NCI-H2029 (cell line): ENCODE results near the gene OR6V1.

ENCODE experiments used
- DNase-seq: peaks from one replicate; lab custom pipeline; 2025; lab: John Stamatoyannopoulos, UW

OR6V1 gene, protein sequence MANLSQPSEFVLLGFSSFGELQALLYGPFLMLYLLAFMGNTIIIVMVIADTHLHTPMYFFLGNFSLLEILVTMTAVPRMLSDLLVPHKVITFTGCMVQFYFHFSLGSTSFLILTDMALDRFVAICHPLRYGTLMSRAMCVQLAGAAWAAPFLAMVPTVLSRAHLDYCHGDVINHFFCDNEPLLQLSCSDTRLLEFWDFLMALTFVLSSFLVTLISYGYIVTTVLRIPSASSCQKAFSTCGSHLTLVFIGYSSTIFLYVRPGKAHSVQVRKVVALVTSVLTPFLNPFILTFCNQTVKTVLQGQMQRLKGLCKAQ

DNA sequence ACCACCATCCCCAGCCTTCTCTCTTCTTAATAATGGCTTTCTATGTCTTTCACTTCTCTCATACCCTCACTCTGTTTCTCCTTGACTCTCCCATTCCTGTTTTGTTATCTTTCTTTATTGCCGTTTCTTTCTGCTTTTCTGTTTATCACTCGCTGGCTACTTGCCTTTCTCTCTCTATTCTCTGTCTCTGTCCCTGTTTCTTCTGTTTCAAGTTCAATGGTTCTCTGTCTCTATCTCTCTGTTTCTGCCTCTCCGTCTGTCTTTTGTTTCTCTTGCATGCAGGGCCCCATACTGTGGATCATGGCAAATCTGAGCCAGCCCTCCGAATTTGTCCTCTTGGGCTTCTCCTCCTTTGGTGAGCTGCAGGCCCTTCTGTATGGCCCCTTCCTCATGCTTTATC, at the start of gene OR6V1:
Gene OR6V1, plus strand, starts transcription at position 301 of the 400 bp plus-strand sequence. Its CDS starts 0 bp downstream, at position 301.
- DNase-seq: no peak

GRCh38 chr7:143002898-143003297, 49.2 kb upstream of the OR6V1 start:
- no peak for DNase-seq

DNA sequence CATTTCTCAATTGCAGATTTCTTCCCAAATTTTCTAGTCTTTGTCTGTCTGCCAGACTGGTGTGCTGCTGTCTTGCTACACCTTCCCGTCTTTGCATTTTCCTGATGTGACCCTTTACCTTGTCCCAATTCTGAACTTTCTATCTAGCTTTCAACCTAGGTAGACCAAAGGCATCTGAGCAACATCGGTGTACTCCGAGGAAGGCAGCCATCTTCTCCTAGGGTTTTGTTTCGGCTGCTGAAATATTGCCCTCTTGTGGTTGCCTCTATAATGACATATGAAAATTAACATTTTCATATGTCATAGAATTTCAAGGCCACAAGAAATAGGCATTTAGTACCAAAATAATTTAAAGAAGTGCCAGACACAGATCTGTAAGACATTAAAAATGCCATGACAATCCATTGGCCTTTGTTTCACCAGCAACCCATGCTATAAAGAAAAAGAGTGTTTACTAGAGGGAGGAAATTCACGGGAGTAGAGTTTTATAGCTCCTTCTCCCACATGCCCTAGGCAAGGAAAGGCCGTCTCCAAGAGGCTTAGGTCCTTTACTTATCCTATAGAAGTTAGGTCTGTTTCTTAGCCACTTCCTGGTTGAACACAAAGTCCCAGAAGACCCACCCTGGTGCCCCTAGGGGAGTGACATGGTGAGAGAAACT, 48.6 kb upstream of the OR6V1 start:
- DNase-seq: peak; percentile 16

GRCh38 chr7:143005632-143006260, 46.4 kb upstream of the OR6V1 start:
- DNase-seq: no peak

GRCh38 chr7:143008007-143008901, 43.9 kb upstream of the OR6V1 start:
- DNase-seq: peak; percentile 11

- DNase-seq: no peak
Observed at GRCh38 chr7:143012001-143012400, 40.1 kb upstream of the OR6V1 start.

DNA sequence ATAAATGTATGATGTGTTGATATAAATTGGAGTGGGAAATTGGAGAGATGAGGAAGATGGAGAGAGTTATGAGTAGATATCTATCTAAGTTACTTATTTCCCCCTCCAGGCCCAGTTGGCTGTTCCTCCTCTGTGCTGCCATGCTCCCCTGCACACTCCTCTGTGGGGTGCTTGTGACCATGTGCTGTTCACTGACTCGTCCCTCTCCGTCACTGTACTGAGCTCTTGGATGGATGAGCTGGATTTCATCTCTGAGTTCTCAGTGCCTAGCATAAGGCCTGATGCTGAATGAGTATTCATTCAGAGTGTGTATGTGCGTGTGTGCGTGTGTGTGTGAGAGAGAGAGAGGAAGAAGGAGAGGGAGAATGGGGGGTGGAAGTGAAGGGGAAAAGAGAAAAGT, 39.7 kb upstream of the OR6V1 start:
- DNase-seq: no peak

DNA sequence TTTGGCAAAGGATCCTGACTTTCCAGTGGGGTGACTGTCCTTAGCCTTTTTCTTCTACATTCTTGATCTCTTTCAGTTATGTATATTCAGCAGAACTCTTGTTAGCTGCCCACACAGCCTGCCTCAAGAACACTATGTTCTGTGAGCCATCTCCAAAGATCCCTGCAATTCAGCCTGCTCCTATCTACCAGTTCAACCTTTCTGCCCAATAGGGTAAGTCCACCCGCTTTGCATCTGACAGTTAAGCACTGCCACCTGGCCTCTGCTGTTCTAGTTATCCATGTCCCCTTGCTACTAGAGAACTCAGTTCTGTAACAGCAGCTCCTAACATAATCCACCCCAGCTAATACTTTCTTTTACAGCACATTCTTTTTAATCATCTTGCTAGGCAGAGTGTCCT, 38.7 kb upstream of the OR6V1 start:
- no peak for DNase-seq

DNA sequence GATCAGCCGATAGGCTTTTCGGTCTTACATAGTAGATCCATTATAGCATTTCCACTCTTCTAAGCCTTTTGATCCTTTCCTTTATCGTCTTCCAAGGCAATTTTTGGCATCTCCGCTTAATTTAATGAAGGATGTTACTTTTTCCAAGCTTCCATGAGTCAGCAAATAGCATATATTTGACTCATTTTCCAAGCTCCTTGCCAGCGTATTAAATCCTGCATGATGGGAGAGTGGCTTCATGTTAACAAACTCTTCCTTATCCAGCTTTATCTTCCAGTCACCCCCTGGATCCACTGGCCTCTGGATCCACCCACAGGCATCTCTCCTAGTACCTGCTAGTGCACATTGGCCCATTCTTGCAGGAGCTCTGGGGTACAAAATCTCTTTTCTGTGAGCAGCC, 38.2 kb upstream of the OR6V1 start:
- no peak for DNase-seq

DNA sequence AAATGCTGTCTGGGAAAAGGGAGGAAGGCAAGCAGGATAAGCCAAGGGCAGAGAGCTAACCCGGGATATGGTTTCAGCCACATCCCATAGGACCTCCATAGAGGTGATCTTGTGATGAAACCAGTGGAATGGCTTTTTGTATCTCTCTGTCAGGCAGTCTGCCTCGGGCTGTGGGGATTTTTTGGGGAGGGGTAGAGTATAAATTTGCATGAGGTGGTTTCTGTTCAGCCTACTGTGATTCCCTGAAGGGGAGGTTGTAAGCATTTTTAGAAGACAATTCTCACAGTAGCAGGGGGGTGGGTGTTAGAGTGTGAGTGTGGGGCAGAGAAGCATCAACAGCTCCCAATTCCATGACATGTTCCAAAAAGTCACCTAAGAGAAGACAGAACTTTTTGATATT, 37.1 kb upstream of the OR6V1 start:
- no peak for DNase-seq

DNA sequence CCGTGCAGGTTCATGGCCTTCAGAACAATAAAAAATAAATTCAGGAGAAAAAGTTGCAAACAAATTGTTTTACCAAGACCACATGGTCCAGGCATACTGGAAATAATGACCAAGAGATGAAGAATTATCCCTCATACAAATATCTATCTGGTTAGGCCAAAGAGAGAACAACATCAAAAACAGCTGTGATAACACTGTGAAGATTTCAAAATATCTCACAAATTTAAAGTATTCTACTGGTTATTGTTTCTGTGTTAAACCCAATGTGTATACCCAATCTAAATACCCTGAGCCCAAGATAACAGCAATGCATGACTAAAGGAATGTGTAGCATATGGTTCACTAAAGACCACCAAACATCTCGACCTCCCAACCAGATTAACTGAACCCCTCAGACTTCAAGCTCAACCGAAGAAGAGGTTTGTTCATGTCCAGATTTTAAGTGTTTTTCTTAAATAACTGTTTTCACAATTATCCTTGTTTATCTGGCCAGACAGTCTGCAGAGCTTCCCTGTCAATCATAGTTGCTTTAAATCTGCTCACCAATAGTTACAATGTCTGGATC, 36.1 kb upstream of the OR6V1 start:
- DNase-seq: no peak

- DNase-seq: no peak
Observed at GRCh38 chr7:143016996-143017395, 35.1 kb upstream of the OR6V1 start.

DNA sequence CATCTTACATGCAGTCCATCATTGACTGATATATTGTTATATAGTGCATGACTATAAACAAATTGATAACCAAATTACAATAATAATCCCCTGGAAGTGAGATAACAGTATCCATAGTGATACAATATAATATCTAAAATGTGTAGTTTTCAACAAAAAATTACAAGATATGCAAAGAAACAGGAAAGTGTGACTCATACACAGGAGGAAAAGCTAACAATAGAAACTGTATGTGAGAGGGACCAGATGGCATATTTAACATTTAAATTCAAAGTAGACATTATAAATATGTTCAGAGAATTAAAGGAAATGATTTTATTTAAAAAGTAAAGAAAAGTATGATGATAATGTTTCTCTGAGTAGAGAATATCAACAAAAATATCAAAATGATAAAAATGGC, 33.2 kb upstream of the OR6V1 start:
- no peak for DNase-seq

GRCh38 chr7:143023047-143023446, 29.1 kb upstream of the OR6V1 start:
- no peak for DNase-seq

- no peak for DNase-seq
Observed at GRCh38 chr7:143025371-143025770, 26.8 kb upstream of the OR6V1 start.

DNA sequence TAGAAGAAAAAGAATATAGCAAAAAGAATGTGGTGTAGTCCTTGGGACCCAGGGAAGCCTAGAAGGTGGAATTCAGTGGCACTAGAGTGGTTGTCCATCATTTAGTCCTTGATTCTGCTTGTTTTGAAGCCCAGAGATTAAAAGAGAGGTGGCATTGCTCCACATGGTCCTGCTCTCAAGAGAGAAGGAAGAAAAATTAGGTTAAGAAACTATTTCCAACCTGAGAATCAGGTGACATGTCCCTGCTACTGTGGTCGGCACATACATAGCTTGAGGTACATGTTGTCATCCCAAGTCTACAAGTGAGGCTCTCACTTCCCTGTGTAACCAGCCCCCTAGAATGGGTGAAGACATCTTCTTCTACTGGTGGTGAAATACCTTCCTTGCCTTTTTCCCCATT, 25.1 kb upstream of the OR6V1 start, which contains the start of gene OR9A2:
Gene OR9A2, minus strand, starts transcription at position 101 of the 400 bp plus-strand sequence. Its CDS starts 0 bp downstream, at position 101.
- no peak for DNase-seq

DNA sequence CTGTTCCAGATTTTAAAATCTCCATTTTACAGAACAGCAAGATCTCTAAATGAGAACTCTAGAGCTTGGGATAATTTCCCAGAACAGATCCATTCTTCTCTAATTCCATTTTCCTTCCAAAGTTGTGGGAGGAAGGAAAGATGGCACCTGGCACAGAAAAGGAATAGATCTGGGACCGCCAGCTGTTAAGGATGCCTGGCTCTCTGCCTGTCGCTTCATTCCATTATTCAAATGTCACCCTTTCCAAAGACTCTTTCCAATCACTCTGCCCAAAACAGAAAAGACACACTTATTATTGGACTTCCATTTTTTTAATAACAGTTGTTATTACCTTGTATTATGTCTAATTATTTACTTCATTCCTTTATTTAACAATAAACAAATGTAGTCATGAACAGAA, 24.5 kb upstream of the OR6V1 start:
- DNase-seq: no peak

GRCh38 chr7:143038635-143039034, 13.5 kb upstream of the OR6V1 start:
- no peak for DNase-seq

GRCh38 chr7:143040209-143040715, 11.9 kb upstream of the OR6V1 start:
- DNase-seq: no peak

- DNase-seq: no peak
Observed at GRCh38 chr7:143041346-143041745, 10.8 kb upstream of the OR6V1 start.

GRCh38 chr7:143042159-143042789, 9.9 kb upstream of the OR6V1 start:
- no peak for DNase-seq
